ENCODE data around the gene HBB.

The HBB gene

DNA sequence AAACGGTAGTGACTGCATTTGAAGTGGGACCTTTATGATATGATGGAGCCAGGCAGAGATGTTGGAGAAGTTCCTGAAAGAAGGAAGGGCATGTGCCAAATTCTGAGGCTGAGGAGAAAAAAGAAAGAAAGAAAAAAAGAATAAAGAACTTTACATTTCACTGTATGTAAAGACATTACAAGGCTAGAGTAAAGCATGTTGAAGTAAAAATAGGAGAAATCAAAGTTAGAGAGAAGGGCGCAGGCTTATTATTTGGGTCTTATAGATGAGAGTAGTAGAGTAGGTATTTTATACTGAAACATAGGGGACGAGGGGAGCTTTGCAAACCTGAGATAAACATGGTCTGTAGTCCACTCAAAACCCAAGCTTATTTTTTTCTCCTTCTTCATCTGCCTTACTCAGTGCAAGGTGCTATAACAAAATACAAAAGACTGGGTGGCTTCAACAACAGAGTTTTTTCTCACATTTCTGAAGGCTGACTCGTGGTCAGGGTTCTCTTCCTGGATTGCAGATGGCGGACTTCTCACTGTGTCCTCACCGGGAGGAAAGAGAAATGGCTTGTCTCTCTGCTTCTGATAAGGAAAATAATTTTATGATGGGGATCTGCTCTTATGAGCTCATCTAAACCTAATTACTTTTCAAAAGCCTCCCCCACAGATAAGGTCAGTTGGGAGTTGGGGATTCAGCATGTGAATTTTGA, 20.1 kb upstream of the HBB start:
- DNase-seq: no peak

DNA sequence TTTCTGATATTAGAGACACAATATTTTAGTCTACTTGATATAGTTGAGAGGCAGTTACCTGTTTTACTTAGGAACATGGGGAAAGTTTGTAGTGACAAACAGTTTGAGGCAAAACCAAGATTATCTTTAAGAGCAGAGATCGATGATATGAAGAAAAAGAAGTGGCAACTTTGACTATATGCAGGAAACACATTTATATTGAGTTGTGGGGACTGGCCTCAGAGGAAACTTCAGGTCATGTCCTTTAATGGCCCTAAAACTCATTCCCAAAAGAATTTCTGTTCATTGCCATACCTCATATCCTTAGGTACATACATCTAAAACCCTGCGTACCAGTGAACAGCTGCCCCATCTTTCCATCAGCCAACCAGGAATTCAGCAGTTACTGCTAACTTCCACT, 18.3 kb upstream of the HBB start:
- DNase-seq: no peak

DNA sequence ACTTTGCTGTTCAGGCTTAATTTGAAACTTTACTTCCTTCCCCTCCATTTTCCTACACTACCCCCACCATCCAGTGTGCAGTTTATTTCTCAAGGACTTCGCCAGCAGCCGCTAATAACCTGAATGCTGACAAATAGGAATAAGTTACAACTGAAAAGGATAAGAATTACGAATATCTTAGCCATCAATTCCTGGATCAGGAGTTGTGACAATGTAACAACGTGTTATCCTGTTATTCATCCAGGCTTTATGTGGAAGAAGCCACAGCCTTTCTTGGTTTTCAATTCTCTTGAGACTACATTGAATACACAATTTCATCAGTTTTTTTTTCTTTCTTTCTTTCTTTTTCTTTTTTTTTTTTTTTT, 16.9 kb upstream of the HBB start:
- no peak for DNase-seq

DNA sequence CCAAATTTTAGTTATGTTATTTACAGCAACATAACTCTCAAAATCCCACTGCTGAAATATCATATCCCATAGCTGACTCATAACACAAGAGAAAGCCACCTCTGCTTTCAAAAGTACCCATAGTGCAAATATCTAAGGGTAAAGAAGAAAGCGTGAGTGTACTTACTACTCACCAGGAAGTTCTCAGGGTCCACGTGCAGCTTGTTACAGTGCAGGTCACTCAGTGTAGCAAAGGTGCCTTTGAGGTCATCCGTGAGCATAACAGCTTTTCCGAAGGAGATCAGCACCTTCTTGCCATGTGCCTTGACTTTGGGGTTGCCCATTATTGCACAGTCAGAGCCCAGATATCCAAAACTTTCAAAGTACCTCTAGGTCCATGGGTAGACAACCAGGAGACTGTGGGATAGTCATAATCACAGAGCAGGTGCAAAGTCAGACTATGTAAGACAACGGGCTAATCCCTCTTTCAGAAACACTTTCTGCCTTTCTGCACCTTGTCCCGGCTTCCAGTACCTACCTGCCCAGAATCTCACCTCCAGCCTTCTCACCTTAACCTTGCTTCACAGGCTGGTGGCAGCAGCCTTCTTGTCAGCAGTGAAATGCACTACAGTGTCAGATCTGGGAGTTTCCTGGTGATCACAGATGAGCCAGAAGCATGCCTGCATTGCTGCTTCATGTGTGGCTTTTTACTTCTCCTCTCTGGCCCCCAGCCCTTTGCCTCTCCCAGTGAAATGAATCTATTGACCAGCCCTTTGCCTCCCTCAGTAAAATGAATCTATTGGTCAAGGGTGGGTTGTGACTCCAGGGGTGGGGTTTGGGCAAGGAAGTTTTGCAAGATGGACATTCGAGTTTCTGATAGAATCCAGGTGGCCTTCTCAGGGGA, 16.3 kb upstream of the HBB start:
- no peak for DNase-seq

DNA sequence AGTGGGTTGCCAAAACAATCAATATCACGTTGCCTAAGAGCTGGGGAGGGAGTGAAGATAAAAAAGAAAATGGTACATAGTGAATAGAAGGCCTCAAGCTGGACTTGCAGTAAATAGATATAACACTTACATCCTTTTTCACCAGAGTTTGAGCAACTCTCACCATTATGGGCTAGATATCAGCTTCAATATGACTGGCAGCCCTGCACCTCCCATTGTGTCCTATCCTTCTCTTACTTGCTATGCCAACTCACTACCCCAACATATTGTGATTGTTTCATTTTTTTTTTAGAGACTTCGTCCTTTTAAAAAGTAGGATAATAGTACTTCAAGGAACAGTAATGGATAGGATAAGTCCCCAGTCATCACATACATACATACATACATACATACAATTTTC, 15.3 kb upstream of the HBB start:
- no peak for DNase-seq

DNA sequence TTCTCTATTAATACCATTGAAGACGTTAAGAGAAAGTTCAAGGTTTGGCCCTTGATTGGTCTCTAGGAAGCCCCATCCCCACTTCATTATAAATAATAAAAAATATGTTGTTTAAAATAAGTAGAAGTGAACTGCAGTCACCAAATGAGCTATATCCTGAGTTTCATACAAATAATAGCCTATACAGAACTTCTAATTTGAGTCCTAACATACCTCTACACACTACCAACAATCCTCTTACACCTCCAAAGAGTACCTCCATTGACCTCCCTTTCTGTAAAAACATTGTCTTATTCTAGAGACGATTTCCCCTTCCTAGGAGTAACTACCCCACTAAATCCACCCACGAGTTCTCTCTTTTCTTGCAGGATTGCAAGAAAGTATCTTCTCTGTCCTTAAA, 14.6 kb upstream of the HBB start:
- no peak for DNase-seq

DNA sequence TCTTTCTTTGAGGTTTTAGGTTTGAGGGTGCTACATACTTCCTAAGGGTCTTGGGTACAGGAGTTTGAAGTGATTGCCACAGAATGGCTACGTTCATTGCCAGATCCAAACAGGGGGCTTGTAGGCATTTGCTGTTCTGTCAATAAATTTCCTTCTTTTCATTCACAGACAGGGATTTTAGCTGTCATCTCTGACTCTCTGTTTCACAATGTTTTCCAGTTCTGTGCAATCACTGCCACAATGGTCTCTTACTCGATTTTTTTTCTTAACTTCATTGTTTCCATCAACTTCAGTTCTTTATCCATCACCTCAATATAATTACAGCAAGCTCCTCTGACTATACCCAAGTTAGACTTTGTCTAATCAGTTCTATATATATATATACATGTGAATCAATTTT, 13.6 kb upstream of the HBB start:
- DNase-seq: no peak

DNA sequence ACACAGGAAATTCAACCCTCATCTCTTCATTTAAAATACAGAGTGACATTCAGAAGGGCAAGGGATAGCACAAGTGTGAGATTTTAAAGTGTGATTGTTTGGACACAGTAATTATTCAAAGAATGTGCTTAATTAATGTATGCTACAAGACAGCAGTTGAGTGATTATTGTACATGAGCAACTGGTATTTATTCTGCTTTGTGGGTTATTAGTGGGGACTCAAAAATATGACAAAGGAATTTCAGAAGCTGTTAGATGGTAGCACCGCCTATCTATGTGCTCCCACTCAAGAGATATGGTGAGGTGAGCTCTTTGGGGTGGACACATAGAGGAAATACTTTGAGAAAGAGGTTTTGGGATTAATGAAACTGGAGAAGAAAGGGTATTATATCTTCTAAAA, 13.2 kb upstream of the HBB start:
- no peak for DNase-seq

DNA sequence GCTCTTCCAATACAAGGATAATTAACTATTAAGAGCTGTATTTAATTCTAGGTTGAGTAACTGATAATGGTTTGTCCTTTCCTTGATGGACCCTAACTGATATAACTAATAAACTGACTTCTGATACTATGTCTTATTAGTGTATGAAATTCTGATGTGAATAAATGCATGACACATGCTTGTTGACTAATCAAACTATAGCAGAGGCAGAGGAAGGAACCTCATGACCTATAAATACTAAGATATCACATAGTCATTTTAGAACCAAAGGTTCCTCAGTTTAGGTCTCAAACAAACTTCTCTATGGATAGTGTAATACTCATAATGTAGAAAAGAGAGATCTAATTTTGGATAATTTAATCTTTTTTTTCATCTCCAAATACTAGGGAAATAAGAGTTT, 12.2 kb upstream of the HBB start:
- no peak for DNase-seq

DNA sequence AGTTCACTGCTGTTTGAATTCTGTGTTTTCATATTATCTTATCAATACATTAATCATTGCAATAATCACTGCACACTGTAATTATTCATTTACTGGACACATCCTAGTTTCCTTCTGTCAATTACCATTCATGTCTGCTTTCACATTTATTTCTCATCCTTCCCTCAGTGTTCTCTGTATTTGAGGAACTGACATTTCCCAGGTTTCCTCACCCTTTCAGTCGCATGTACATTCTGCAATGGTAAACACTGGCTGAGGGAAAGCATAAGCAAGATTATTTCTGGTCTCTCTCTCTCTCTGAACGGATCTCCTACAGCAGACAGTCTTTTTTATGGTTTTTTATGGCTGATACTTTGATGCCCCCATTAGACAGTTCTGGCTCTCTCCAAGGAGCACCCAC, 11.6 kb upstream of the HBB start:
- no peak for DNase-seq

DNA sequence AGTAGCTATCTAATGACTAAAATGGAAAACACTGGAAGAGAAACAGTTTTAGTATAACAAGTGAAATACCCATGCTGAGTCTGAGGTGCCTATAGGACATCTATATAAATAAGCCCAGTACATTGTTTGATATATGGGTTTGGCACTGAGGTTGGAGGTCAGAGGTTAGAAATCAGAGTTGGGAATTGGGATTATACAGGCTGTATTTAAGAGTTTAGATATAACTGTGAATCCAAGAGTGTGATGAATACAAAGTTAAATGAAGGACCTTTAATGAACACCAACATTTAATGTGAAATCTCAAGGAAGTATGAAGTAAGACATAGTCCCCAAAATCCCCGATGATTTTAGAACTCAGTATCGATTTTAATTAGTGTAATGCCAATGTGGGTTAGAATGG, 10.5 kb upstream of the HBB start:
- DNase-seq: no peak

DNA sequence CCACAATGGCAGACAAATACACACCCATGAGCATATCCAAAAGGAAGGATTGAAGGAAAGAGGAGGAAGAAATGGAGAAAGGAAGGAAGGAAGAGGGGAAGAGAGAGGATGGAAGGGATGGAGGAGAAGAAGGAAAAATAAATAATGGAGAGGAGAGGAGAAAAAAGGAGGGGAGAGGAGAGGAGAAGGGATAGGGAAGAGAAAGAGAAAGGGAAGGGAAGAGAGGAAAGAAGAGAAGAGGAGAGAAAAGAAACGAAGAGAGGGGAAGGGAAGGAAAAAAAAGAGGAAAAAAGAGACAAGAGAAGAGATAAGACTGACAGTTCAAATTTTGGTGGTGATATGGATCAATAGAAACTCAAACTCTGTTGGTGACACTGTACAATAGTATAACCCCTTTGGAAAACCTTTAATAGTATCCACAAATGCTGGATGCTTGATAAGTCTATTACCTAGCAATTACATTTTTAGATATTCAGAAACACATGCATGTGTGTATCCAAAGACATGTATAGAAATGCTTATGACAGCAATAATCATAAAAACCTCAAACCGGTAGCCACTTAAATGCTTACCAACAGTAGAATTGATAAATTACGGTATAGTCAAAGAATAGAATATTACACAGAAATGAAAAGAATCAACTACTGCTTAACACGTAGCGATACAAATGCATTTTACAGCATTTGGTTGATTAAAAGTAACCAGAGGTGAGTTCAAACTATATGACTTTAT, 8.7 kb upstream of the HBB start:
- no peak for DNase-seq

DNA sequence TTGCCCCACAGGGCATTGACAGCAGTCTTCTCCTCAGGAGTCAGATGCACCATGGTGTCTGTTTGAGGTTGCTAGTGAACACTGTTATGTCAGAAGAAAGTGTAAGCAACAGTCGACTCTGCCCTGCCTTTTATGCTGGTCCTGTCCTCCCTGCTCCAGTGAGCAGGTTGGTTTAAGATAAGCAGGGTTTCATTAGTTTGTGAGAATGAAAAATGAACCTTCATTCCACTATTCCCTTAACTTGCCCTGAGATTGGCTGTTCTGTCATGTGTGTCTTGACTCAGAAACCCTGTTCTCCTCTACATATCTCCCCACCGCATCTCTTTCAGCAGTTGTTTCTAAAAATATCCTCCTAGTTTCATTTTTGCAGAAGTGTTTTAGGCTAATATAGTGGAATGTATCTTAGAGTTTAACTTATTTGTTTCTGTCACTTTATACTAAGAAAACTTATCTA, 7.5 kb upstream of the HBB start, which contains the start of gene HBD:
Gene HBD (minus strand): TSS at position 103 of the 454 bp plus-strand sequence. CDS start 50 bp downstream, at position 53.
- DNase-seq: no peak

DNA sequence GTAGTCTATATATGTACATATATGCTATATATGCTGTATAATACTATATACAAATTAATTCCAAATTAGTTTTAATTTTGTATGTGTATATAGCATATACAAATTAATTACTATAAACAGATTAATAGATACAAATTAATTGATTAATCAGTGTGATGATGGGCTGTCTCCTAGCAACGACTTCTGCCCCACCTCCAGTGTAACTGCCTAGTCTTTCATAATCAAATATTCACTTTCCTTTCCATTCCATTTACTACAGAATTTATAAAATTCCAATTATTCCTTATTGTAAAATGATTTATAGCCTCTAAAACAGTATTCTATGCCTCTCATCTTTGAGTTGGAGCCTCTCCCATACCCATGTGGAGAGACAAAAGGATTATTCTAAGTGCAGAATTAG, 6.4 kb upstream of the HBB start:
- DNase-seq: no peak

DNA sequence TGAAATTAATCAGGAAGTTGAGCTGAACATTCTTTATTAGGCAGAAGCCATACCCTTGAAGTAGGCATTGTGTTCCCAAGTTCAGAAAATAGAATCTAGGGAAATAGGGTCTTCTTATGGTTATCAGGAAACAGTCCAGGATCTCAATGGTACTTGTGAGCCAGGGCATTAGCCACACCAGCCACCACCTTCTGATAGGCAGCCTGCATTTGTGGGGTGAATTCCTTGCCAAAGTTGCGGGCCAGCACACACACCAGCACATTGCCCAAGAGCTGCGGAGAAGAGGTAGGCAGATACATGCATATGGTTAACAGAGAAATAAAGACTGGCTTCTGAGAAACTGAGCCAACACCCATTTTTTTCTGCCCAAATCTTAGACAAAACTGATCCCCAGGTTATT, 6.0 kb upstream of the HBB start:
- no peak for DNase-seq

DNA sequence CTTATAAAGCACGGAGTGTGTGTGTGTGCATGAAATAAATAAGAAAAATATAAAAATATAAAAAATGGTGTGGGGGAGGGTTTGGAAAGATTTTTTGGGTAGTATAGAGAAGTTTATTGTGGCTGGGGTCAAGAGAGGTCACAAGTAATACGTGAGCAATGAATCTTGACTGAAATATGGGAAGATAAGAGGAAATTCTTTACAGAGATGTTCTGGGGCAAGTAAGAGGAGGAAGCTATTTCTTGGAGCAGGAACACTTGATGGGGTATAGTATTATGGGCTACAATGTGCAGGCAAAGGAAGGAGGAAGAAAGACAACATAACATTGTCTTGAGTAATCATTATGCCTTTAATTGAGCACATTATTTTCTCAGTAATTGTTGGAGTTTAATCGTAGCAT, 5.3 kb upstream of the HBB start:
- DNase-seq: no peak

DNA sequence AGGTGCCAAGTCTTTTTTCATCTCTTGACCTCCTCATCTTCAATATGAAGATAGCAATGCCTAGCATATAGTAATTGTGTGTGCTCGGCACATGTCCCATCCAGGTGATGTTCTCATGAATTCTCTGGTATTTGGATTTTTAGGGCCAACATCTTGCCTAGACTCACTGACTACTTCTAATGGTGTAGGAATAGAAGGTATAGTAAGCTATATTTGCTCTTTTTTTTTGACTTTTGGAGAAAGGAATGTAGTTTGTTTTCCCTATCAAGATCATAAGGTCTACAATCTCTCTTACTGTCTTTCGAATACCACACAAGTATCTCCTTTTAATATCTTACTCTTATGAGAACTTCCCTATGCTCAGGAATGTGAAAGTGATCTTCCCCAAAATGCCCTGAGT, 4.2 kb upstream of the HBB start:
- DNase-seq: no peak

DNA sequence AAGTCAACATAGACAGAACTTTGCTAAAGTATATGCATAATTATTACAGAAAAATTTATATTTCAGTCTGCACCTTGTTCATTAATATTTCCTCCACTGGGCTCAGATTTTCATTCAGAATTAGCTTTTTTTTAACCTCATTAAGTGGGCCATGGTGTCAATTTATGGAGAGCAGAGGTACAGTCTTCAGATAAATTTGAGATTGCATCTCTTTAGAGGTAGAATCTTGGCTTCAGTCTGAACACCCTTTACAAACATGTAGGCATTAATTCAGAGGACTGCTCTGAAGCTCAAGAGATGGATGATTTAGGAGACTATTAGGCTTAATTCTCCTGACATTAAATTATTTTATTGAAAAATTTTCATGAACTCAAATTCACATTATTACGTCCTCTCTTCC, 3.4 kb upstream of the HBB start:
- no peak for DNase-seq

DNA sequence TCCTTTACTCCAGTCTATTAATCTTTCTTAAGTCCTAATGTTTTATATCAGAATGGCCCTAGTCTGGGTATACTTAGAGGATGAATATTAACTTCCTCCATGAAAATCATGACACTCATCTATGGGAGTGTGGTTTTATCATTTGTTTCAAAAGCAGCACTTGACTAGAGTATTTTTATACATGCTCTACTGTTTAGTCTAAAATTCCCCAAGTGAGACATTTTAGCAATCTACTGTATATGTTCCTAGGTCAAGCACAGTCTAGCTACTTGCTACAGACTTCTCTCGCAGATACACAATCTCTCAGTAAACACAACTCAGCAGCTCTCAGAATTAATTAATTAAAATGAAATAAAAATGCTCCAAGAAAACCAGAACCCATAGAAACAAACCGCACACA, 2.9 kb upstream of the HBB start:
- no peak for DNase-seq

DNA sequence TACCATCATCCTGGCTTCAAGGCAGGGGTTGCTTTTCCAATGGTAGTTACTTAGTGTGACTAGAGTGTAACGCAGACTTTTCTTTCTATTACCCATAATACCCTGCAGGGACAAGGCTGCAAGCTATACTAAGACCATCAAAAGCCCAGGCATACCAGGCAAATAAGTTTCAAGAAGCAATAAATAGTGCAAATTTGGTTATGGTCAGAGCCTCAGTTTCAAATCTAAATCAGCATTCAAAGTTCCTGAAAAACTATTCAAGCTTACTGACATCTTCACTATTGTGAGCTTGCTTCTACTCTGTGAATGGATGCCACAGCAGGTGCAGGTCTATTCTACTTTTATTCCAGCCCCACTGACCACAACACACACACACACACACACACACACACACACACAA, 2.5 kb upstream of the HBB start:
- no peak for DNase-seq

DNA sequence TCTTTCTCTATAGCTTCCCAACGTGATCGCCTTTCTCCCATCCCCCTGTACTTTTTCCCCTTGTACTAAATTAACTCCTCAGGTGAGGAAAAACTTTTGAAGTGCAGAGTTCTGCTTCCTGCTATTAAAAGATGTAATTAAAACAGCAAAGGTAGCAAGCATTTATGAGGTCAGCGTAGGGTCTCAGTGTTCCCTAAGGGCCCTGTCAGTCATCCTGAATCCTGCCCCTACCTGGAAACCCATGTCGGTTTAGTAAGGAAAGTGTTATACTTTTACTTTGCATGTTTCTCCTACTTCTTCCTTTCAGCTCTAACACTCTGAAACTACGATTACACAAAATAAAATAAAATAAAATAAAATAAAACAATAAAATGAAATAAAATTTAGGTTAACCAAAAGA, 1.3 kb upstream of the HBB start:
- no peak for DNase-seq

DNA sequence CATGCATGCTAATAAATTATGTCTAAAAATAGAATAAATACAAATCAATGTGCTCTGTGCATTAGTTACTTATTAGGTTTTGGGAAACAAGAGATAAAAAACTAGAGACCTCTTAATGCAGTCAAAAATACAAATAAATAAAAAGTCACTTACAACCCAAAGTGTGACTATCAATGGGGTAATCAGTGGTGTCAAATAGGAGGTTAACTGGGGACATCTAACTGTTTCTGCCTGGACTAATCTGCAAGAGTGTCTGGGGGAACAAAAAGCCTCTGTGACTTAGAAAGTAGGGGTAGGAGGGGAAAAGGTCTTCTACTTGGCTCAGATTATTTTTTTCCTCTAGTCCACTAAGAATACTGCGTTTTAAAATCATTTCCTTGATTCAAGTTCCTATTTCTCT, 810 bp upstream of the HBB start:
- no peak for DNase-seq

DNA sequence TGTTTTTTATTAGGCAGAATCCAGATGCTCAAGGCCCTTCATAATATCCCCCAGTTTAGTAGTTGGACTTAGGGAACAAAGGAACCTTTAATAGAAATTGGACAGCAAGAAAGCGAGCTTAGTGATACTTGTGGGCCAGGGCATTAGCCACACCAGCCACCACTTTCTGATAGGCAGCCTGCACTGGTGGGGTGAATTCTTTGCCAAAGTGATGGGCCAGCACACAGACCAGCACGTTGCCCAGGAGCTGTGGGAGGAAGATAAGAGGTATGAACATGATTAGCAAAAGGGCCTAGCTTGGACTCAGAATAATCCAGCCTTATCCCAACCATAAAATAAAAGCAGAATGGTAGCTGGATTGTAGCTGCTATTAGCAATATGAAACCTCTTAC, 1.4 kb downstream of the HBB start:
- no peak for DNase-seq

Data from GOT3 (cell line).